Neutrophil (primary cell): ENCODE data around the gene SPAG6.

Source experiments
- H3K27ac ChIP-seq: fragments of 200-600 bp; sonication (generic); 2 replicates; pipeline ENCODE4 v1.5.1; 2016; ENCODE audit warnings: mild to moderate bottlenecking, moderate library complexity
- H3K27me3 ChIP-seq: fragments of 200-600 bp; sonication (generic); 2 replicates; pipeline ENCODE4 v1.6.0; 2016; ENCODE audit warnings: mild to moderate bottlenecking
- H3K36me3 ChIP-seq: fragments of 200-600 bp; sonication (generic); 2 replicates; pipeline ENCODE4 v1.5.1; 2017
- H3K4me1 ChIP-seq, 2 experiments: fragments of 200-600 bp in 1 of 2; sonication (generic) in 1 of 2; 1 replicate in 1 of 2; 2 replicates in 1 of 2; pipeline versions ENCODE4 v1.5.1 to v1.6.1; 2013 to 2016; ENCODE audit warnings: low read depth in 1 of 2, low read length in 1 of 2, mild to moderate bottlenecking in 1 of 2, moderate library complexity in 1 of 2; ENCODE audit not compliant: control insufficient read depth in 1 of 2, insufficient read depth in 1 of 2
- H3K4me3 ChIP-seq, 2 experiments: fragments of 200-600 bp in 1 of 2; sonication (generic) in 1 of 2; 1 replicate in 1 of 2; 2 replicates in 1 of 2; pipeline ENCODE4 v1.5.1; 2013 to 2016; ENCODE audit warnings: low read depth in 1 of 2, low read length in 1 of 2, mild to moderate bottlenecking in 1 of 2, moderate library complexity in 1 of 2
- H3K9me3 ChIP-seq: fragments of 200-600 bp; sonication (generic); 2 replicates; pipeline ENCODE4 v1.5.1; 2016
- TF ChIP-seq, protein P1 (sequence below): fragments of 200-600 bp; sonication (generic); IDR thresholded peaks from 2 replicates; pipeline ENCODE4 v1.5.1; 2016; ENCODE audit warnings: antibody characterized with exemption

SPAG6 gene

DNA sequence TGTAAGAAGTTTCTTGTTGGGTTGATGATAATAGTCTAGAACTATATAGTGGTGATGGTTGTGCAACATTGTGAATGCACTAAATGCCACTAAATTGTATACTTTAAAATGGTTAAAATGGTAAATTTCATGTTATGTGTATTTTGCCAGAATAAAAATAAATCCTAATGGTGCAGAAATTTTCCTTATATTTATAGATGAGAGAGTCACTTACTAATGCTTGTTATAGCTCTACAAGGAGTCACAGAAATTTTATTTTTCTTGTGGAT lies 21.1 kb downstream of the SPAG6 start:
- H3K36me3 ChIP-seq, result no peaks in the 10 kb centered on the region
- H3K27ac ChIP-seq, result no peak overlapping the region
- TF ChIP-seq, protein P1, sequence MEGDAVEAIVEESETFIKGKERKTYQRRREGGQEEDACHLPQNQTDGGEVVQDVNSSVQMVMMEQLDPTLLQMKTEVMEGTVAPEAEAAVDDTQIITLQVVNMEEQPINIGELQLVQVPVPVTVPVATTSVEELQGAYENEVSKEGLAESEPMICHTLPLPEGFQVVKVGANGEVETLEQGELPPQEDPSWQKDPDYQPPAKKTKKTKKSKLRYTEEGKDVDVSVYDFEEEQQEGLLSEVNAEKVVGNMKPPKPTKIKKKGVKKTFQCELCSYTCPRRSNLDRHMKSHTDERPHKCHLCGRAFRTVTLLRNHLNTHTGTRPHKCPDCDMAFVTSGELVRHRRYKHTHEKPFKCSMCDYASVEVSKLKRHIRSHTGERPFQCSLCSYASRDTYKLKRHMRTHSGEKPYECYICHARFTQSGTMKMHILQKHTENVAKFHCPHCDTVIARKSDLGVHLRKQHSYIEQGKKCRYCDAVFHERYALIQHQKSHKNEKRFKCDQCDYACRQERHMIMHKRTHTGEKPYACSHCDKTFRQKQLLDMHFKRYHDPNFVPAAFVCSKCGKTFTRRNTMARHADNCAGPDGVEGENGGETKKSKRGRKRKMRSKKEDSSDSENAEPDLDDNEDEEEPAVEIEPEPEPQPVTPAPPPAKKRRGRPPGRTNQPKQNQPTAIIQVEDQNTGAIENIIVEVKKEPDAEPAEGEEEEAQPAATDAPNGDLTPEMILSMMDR, result no peak
- H3K9me3 ChIP-seq, result no peaks in the 10 kb centered on the region
- H3K4me1 ChIP-seq, result peaks cover 5 to 8% of the 10 kb centered on the region in 2 experiments
- H3K4me3 ChIP-seq, result no peak overlapping the region
- H3K27me3 ChIP-seq, result no peaks in the 10 kb centered on the region

DNA sequence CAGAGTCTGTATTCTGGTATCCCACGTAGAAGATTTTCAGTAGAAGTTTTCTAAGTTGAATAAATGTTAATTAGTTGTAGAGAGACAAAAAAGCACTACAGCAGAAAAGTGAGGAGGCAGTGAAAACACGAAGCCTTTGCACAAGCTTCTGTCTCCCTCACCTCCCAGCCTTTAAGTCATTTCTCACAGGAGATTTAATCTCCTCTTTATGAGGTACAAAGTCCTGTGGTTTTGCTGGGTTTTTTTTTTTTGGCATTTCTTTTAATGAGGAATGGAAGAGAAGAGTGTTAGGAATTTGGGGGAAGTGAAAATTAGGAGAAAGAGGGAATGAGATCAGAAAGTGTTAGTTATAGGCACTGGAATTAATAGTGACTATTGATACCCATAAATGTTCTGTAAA lies 21.5 kb downstream of the SPAG6 start:
- Histone ChIP-seq H3K27ac (no peak overlapping the region), H3K4me3 (no peak overlapping the region), H3K36me3 (no peaks in the 10 kb centered on the region), H3K27me3 (no peaks in the 10 kb centered on the region), H3K9me3 (no peaks in the 10 kb centered on the region), H3K4me1 (peaks cover 5 to 8% of the 10 kb centered on the region in 2 experiments)
- TF ChIP-seq, protein P1, result no peak

DNA sequence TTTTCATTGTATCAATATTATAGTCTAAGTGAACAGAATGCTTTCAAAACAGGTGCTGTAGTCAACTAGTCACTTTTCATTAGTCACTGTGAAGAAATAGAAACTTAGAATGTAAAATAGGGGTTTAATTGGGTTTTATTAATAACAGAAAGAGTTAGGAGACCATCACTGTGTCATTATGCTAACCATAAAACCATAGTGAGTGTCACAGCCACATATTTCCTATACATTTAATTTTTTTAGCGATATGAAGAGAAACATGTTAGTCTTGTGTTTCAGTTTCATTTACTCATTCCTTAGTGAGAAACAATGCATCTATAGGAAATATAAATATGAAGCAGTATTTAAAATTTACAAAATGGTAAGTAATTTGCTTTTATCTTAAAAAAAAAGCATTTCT lies 22.2 kb downstream of the SPAG6 start:
- no peaks in the 10 kb centered on the region for H3K9me3 ChIP-seq
- no peaks in the 10 kb centered on the region for H3K27me3 ChIP-seq
- peaks cover 5 to 8% of the 10 kb centered on the region in 2 experiments for H3K4me1 ChIP-seq
- no peaks in the 10 kb centered on the region for H3K36me3 ChIP-seq
- no peak overlapping the region for H3K4me3 ChIP-seq
- H3K27ac ChIP-seq, result no peak overlapping the region
- TF ChIP-seq, protein P1, result no peak

DNA sequence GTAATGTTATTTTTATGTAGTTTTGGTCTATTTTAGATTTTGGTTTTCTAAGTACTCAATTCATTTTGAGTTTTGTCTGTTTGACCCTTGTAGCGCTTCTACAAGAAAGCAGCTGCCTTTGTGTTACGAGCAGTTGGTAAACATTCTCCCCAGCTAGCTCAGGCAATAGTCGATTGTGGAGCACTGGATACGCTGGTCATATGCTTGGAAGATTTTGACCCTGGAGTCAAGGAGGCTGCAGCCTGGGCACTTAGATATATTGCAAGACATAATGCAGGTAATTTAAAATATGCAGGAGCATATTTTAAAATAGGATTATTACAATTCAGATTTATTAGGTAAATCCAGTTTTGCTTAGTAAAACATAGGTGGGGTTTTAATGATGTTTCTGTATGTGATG lies 23.1 kb downstream of the SPAG6 start:
- Histone ChIP-seq H3K9me3 (no peaks in the 10 kb centered on the region), H3K36me3 (no peaks in the 10 kb centered on the region), H3K27ac (no peak overlapping the region), H3K4me3 (no peak overlapping the region), H3K27me3 (no peaks in the 10 kb centered on the region), H3K4me1 (peaks cover 5 to 8% of the 10 kb centered on the region in 2 experiments)
- TF ChIP-seq, protein P1, result no peak

DNA sequence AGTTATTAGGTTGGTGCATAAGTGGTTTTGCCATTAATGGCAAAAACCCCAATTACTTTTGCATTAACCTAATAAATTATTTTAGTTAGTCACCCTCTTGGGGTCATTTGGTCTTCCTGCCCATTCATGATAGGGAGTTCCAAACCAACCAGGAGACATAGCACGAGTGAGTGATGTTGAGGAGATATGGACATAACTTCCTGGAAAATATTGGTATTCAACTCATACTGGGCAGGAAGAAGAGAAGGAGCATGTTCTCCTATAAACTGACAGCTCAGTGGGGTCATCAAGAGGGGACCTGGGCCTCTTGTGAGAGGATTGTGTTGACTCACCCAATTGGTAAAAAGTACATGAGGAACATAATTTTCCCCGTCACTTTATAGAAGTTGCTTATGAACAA lies 23.7 kb downstream of the SPAG6 start:
- TF ChIP-seq, protein P1, result no peak
- Histone ChIP-seq H3K27me3 (no peaks in the 10 kb centered on the region), H3K4me1 (peaks cover 5 to 8% of the 10 kb centered on the region in 2 experiments), H3K27ac (no peak overlapping the region), H3K4me3 (no peak overlapping the region), H3K9me3 (no peaks in the 10 kb centered on the region), H3K36me3 (no peaks in the 10 kb centered on the region)

DNA sequence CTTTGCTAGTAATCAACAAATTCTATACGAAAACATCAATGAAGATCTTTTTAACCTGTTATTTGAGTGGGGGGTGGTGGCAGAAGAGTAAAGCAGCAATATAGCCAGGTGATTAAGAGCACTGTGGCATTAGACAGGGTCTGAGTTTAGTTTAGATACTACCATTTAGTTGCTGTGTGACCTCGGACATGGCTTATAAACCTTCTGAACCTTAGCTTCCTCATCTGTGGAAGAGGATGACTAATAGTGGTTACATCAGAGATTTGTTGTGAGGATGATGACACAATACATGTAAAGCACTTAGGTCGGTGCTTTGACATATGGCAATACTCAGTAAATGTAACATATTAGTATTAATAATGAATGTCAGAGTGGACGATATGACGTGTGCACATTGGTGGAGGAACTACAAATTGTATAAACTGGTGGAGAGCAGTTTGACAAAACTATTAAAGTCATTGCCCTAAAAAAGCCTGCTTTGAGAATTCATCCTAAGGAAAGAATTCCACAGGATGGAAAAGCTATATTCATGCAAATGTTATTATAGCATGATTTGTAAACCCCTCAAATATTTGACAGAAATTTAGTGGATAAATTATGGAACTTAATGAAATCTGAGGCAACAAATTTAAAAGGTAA lies 24.3 kb downstream of the SPAG6 start:
- TF ChIP-seq, protein P1, result no peak
- H3K36me3 ChIP-seq, result no peaks in the 10 kb centered on the region
- no peaks in the 10 kb centered on the region for H3K9me3 ChIP-seq
- H3K27me3 ChIP-seq, result no peaks in the 10 kb centered on the region
- no peak overlapping the region for H3K4me3 ChIP-seq
- peaks cover 5 to 8% of the 10 kb centered on the region in 2 experiments for H3K4me1 ChIP-seq
- no peak overlapping the region for H3K27ac ChIP-seq
